Spleen (tissue), 7 donors: Measurements from ENCODE around the gene CADPS2.

Experiments
- CTCF ChIP-seq, 11 experiments: fragments of 200-600 bp in 7 of 11; fragments of 450-650 bp in 4 of 11; sonication (generic) in 4 of 11; IDR thresholded peaks in 8 of 11; conservative IDR thresholded peaks in 3 of 11; 1 replicate in 7 of 11; 2 replicates in 4 of 11; pipeline versions ENCODE4 v1.4.0 to v1.8.0; 2016 to 2021; ENCODE audit warnings: antibody characterized with exemption in 11 of 11, inconsistent platforms in 4 of 11, mild to moderate bottlenecking in 1 of 11
- POLR2AphosphoS5 ChIP-seq, 3 donors: sonication (generic); formaldehyde crosslinking; IDR thresholded peaks; one replicate each; pipeline ENCODE4 v1.5.1; 2017; ENCODE audit warnings: antibody characterized with exemption in 3 of 3
- donor health status: DM: no; HTN: no; CAD: no; lungs with moderate emphysema.
- donor health status: DM: no; HTN: no; CAD: no.
- donor health status: DM: no; HTN: no; CAD: no.

GRCh38 chr7:122881324-122881723 lies 4.9 kb downstream of the CADPS2 start:
- TF ChIP-seq POLR2AphosphoS5 (IDR thresholded peaks at IDR 0.05): no peak
- TF ChIP-seq CTCF (IDR thresholded peaks at IDR 0.05 in 8 of 11, conservative IDR thresholded peaks at IDR 0.05 in 3 of 11): no peak
